HG02970 (cell line): ENCODE data around the gene UCK1.

Experiments used
- ATAC-seq: cut with Tn5 transposase; IDR thresholded peaks from one replicate; pipeline ENCODE4 v1.9.1; 2021; ENCODE audit warnings: mild to moderate bottlenecking, moderate library complexity, moderate number of reproducible peaks; ENCODE audit not compliant: unreplicated experiment, low FRiP score

UCK1 gene

DNA sequence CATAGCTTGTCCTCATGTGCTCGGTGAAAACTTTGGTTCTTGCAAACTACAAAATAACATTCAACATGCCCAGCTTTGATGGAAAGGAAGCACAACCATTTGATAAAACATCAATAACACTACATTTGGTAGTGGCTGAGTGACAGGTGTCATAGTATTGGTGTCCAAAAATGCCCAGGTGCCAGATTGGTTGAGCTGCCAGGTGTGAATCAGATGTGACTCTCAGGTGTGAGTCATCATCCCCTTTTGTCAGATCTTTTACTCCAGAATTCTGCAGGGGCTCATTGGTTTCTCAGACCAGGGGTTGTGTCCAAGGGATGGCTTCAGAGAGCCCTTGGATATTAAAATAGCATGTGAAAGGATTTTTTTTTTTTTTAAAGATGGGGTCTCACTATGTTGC, 50.8 kb downstream of the UCK1 start:
- no peak for ATAC-seq

DNA sequence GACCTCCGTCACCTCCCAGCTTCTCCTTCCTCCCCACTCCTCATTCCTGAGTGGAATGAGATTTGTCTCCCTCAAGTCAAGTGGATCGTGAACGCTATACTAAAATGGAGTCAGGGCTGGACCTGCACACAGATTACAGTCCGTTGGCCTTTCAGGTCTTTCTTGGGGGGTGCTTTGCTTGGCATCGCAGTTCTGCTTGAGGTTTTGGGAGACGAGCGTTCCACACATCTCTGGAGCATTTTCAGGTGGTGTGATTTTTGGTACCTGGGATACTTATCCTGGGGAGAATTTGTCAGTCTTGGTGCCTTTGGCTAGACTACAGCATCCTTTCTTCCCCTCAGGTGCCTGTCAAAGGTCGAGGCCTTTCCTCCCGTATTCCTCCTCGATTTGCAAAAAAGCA, 52.2 kb downstream of the UCK1 start:
- ATAC-seq, result no peak

DNA sequence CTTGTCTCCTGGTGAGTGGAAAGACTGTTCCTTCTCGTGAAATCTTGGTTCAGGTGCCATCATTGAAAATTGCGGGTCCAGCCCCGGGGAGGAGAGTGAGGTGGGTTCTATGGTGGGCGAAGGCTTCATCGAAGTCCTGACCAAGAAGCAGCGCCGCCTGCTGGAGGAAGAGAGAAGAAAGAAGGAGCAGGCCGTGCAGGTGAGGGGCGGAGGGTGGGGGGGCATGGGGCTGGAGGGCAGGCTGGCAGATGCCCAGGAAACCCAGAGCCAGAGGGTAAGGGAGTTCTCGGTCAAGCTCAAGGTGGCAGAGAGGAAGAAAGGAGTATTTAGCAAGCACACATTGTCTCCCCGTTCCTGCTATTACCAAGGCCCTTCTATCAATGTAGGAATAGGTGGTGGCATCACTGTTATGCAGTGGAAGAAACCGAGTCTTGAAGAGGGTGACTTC, 52.6 kb downstream of the UCK1 start:
- no peak for ATAC-seq

DNA sequence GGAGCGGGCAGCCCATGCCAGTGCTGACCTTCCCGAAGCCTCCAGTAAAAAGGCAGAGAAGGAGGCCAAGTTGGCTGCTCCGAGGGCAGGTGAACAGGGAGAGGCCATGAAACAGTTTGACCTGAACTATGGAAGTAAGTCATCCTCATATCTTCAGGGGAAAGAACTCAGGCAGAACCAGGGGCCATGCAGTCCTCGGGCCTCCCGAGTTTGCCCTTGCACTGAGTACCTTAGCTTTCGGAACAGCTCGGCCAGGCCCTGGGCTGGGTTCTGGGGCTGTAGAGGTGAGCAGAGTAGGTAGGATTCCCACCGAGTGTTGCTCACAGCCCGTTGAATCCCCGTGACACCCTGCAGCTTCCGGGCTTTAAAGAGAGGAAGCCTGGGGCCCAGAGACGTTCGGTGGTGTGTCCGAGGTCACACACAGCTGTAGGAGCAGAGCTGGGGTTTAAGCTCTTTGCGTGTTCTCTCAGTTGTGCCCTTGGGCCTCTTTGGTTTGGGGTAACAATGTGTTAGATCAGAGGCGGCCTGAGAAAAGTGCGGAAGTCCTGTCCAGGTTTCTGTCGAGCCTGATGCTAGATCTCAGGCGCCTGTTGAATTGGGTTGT, 53.1 kb downstream of the UCK1 start:
- no peak for ATAC-seq

DNA sequence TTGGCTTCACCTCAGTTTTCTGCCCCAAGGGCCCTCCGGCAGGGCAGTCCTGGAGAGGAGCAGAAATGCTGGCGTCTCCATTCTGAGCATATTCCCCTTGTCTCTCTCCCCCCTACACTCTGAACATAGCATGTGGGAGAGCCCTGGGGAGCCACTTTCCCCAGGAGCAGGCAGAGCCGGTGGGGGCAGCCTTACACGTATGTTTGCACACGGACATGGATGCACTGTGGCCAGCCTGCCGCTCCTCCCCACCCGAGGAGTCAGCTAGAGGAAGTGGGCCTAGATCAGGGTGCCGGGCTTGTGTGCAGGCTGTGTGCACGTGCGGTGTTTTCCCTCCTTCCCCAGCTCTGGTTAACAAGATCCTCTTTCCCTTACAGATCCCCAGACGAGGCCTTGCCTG, 53.7 kb downstream of the UCK1 start:
- ATAC-seq, result no peak

DNA sequence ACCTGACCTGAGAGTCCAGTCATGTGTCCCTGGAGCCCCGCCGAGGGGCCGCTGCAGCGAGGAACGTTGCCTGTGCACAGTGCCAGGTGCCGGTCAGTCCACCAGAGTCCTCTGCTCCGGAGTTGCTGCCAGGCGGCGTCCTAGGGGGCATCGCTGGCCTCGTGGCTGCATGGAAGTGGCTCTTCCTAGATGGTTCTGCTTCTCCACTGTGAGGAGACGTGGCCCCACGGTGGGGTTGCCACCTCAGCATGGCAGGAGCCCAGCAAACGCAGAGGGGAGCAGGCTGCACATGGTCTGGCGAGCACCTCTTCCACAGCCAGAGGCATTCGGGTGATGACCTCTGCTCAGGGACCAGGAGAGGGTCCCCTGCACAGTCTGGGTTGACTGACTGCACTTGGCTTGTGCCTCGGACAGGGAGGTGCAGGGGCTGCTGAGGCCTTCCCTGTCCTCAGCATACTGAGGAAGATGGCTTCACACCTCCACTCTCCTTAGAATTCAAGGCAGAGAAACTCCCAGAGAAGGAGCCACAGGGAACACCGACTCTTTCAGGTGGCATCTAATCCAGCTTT, 54.2 kb downstream of the UCK1 start:
- ATAC-seq, result no peak

DNA sequence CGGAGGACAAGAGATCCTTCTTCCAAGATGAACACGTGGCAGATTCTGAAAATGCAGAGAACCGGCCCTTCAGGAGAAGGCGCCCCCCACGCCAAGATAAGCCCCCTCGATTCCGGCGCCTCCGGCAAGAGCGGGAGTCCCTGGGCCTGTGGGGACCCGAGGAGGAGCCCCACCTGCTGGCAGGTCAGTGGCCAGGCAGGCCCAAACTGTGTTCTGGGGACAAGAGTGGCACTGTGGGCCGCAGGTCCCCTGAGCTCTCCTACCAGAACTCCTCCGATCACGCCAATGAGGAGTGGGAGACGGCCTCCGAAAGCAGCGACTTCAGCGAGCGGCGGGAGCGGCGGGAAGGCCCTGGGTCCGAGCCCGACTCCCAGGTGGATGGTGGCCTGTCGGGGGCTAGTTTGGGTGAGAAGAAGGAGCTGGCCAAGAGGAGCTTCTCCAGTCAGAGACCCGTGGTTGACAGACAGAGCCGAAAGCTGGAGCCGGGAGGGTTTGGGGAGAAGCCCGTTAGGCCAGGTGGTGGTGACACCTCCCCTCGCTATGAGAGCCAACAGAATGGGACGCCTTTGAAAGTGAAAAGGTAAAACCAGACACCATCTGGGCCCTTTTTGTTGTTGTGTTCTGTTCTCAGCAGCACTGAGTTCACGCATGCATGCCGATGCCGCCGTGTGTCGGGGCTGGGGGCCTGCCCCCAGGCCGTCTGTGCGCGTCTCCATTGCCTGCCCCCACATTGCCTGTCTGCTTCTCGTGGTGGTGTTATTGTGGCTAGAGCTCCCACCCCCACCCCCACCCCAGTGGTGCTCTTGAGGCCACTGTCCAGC, 54.9 kb downstream of the UCK1 start:
- no peak for ATAC-seq

DNA sequence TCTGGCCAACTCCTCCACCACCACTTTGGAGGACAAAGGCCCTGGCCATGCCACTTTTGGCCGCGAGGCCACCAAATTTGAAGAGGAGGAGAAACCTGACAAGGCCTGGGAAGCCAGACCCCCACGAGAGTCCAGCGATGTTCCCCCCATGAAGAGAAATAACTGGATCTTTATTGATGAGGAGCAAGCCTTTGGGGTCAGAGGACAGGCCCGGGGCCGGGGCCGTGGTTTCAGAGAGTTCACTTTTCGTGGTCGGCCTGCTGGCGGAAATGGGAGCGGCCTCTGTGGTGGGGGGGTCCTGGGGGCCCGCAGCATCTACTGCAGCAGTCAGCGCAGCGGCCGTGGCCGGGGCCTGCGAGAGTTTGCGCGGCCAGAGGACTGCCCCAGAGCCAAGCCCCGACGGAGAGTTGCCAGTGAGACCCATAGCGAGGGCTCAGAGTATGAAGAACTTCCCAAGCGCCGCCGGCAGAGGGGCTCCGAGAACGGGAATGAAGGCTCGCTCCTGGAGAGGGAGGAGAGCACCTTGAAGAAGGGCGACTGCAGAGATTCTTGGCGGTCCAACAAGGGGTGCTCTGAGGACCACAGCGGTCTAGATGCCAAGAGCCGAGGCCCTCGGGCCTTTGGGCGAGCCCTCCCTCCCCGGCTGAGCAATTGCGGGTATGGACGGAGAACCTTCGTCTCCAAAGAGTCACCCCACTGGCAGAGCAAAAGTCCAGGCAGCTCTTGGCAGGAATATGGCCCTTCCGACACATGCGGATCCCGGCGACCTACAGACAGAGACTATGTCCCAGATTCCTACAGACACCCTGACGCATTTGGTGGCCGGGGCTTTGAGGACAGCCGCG, 55.7 kb downstream of the UCK1 start:
- no peak for ATAC-seq

DNA sequence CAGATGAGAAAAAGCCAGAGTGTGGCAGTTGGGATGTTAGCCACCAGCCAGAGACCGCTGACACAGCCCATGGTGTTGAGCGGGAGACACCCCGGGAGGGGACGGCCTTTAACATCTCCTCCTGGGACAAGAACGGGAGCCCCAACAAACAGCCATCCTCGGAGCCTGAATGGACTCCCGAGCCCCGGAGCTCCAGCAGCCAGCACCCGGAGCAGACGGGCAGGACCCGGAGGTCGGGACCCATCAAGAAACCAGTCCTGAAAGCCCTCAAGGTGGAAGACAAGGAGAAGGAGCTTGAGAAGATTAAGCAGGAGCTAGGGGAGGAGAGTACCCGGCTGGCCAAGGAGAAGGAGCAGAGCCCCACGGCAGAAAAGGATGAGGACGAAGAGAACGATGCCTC, 56.4 kb downstream of the UCK1 start:
- no peak for ATAC-seq

DNA sequence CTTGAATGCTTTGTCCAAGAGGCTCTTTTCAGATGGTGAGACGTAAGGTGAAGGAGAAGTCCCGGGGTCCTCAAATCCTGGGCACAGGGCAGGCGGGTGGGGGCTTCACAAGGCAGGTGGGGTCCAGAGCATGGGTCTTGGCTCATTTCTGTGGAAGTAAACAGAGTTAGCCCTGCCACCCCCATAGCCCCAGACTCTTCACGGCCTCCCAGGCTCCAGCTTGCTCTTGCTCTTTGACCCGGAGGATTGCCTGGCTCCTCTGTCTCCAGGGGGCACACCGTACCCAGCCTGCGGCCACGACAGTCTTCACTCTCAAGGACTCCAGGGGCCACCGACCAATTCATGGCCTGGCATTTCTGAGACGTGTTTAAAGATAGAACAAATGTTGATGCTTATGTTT, 57.2 kb downstream of the UCK1 start:
- no peak for ATAC-seq
